ENCODE results near the gene CASP8. TPM values are rescaled to one million over a fixed set of nuclear protein-coding genes. Genes with fewer than 3 reads are reported as not detected.

Gene CASP8
- total RNA-seq, 1 donor from 2014 or later: 14.2 TPM

- TF ChIP-seq CTCF (IDR thresholded peaks at IDR 0.05; ENCODE audit: insufficient read depth, low read length, poor library complexity, severe bottlenecking): no peak
- DNase-seq (ENCODE audit: low read depth): no peak
Measured at GRCh38 chr2:201257381-201257955, 2.9 kb upstream of the CASP8 start.

GRCh38 chr2:201257956-201258665, 2.2 kb upstream of the CASP8 start:
- Histone ChIP-seq H3K4me3 (ENCODE audit: low read depth, low read length) (peak overlapping the region; percentile 61), H3K27me3 (ENCODE audit: control insufficient read depth, insufficient read depth, low read length) (no peaks in the 10 kb centered on the region), H3K36me3 (ENCODE audit: control insufficient read depth, insufficient read depth, low read length) (no peaks in the 10 kb centered on the region)
- peak; percentile 85 for DNase-seq (ENCODE audit: low read depth)
- no peak for TF ChIP-seq CTCF (IDR thresholded peaks at IDR 0.05; ENCODE audit: insufficient read depth, low read length, poor library complexity, severe bottlenecking)

More at GRCh38 chr2:201257381-201257955, 2.9 kb upstream of the CASP8 start:
- no peaks in the 10 kb centered on the region for H3K27me3 ChIP-seq (ENCODE audit: control insufficient read depth, insufficient read depth, low read length)
- no peaks in the 10 kb centered on the region for H3K36me3 ChIP-seq (ENCODE audit: control insufficient read depth, insufficient read depth, low read length)
- H3K4me3 ChIP-seq (ENCODE audit: low read depth, low read length): peak overlapping the region; percentile 61

- Histone ChIP-seq H3K4me3 (ENCODE audit: low read depth, low read length) (peak overlapping the region; percentile 61), H3K27me3 (ENCODE audit: control insufficient read depth, insufficient read depth, low read length) (no peaks in the 10 kb centered on the region), H3K36me3 (ENCODE audit: control insufficient read depth, insufficient read depth, low read length) (no peaks in the 10 kb centered on the region)
- no peak for TF ChIP-seq CTCF (IDR thresholded peaks at IDR 0.05; ENCODE audit: insufficient read depth, low read length, poor library complexity, severe bottlenecking)
- DNase-seq (ENCODE audit: low read depth): no peak
Measured at GRCh38 chr2:201258666-201259615, 1.4 kb upstream of the CASP8 start.

- no peak for TF ChIP-seq CTCF (IDR thresholded peaks at IDR 0.05; ENCODE audit: insufficient read depth, low read length, poor library complexity, severe bottlenecking)
- Histone ChIP-seq H3K4me3 (ENCODE audit: low read depth, low read length) (no peak overlapping the region), H3K36me3 (ENCODE audit: control insufficient read depth, insufficient read depth, low read length) (no peaks in the 10 kb centered on the region), H3K27me3 (ENCODE audit: control insufficient read depth, insufficient read depth, low read length) (no peaks in the 10 kb centered on the region)
- DNase-seq (ENCODE audit: low read depth): no peak
Measured at GRCh38 chr2:201261471-201261870, 1.1 kb downstream of the CASP8 start.

- no peaks in the 10 kb centered on the region for H3K36me3 ChIP-seq (ENCODE audit: control insufficient read depth, insufficient read depth, low read length)
- DNase-seq (ENCODE audit: low read depth): no peak
Measured at GRCh38 chr2:201261906-201262305, 1.6 kb downstream of the CASP8 start.

More at GRCh38 chr2:201261906-201262305, 1.6 kb downstream of the CASP8 start:
- TF ChIP-seq CTCF (IDR thresholded peaks at IDR 0.05; ENCODE audit: insufficient read depth, low read length, poor library complexity, severe bottlenecking): no peak
- H3K4me3 ChIP-seq (ENCODE audit: low read depth, low read length): no peak overlapping the region
- no peaks in the 10 kb centered on the region for H3K27me3 ChIP-seq (ENCODE audit: control insufficient read depth, insufficient read depth, low read length)

All from kidney epithelial cell (primary cell).